GM15510 (cell line): ENCODE measurements around the gene THAP7.

ENCODE experiments used
- POLR2A ChIP-seq: IDR thresholded peaks from 3 replicates; pipeline ENCODE4 v1.6.1; 2011; ENCODE audit warnings: borderline replicate concordance; ENCODE audit not compliant: insufficient read length; ENCODE audit errors: extremely low read depth

The THAP7 gene

DNA sequence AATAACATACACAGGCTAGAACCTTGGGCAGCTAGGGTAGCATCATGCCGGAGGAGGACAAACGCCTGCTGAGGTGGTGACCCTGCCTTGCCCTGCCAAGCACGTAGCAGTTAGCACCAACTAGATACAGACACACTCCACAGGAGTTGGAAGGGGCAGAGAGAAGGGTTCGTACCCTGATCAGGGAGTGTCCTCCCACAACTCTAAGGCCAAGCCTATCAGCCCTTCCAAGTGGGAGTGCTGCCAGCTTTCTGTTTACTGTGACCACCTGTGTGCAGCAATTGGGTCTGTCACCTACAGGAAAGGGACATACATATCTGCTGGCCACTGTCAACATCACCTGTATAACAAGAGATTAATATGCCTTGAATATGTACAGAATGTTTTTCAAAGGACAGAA, 1.9 kb upstream of the THAP7 start:
- TF ChIP-seq POLR2A, result no peak

DNA sequence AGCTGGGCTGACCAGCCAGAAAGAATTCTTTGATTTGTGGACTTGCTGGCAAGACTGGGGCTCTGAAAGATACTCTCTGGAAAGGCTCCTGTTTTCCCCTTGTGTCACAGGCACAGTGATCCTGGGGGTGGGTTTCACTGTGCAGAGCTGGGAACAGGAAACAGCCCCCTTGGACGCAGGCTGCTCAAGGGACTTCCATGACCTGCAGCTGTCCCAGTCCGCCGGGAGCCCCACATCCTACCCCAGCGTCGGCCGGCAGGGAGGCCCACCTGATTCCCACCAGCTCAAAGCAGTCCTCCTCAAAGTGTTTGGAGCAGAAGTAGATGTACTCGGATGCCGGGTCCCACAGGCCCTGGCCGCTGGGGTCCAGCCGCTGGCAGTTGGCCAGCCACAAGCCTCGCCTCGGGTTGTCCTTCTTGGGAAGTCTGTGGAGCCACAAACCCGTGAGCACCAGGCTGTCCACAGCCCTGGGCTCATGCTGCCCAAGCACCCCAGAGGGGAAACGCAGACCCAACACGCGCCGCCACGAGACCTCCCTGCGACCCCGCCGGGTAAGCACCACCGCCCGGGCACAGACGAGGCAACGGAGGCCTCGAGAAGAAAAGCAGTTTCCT, 824 bp downstream of the THAP7 start:
- TF ChIP-seq POLR2A, result no peak

DNA sequence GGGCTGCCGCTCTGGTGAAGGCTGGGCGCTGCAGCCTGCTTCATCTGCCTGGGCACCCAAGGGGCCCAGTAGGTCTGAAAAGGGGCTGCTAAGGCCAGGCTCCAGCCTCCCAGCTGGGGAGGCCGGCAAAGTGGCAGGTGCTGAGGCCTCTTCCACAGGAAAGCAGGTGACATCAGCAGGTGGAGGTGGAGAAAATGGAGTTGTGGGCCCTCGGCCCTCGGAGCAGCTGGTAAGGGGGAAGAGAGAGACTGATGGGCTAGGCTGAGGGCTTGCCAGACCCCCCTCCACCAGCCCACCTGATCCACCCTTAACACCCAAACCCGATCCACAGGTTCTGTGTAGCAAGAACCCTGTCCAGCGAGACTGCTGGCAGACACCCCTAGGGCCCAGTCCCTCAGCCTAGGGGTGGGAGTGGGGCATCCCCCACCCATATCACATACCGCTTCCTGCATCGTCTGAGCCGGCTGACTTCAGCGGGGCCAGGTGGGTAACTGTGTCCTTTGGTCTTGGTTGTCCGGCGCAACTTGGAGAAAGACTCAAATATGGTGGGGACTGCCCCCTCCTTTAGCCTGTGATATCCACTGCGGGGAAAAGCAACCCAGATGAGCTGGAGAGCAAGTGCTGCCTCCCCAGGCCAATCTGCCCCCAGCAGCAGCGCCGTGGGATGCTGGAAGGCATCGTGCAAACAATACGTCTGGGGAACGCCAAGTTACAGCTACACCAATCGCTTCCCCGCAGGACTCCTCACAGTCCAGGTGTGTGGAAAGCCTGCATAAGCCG, 1.5 kb downstream of the THAP7 start:
- no peak for TF ChIP-seq POLR2A

DNA sequence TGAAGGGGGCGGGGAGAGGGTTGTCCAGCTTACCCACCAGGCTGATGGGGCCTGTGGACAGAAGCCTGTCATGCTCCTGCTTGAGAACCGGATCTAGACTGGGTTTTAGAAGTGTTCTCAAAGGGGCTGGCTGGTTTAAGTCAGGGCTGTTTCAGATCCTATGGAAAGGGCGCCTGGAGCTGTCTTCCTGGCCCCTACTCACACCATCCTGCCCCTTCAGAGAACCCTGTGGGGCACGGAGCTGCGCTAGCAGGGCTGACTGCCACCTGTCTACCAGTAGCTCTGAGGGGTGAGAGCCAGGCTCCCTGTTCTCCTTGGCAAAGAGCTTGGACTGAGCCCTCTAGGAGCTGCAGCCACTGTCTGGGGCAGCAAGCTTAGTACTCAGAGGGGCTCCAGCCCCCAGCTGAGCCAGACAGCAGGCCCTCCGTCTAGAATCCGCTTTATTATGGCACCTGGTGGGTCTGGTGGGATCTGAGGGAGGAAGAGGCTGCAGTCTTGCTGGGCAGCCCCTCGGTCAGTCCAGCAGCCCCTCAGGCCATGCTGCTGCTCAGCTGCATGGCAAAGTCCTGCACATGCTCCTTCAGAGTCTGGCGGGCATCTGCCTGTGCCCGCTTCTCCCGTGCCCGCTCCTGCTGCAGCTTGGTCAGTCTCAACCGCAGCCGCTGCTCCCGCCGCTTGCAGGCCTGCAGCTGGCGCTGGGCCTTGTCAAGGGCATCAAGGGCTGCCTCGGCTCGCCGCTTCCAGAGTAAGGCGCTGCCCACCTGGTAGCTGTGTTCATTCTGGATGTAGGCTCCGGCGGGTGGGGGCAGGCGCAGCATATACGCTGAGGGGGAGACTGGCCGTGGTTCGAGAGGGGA, 2.3 kb downstream of the THAP7 start:
- TF ChIP-seq POLR2A, result peak; percentile 10

DNA sequence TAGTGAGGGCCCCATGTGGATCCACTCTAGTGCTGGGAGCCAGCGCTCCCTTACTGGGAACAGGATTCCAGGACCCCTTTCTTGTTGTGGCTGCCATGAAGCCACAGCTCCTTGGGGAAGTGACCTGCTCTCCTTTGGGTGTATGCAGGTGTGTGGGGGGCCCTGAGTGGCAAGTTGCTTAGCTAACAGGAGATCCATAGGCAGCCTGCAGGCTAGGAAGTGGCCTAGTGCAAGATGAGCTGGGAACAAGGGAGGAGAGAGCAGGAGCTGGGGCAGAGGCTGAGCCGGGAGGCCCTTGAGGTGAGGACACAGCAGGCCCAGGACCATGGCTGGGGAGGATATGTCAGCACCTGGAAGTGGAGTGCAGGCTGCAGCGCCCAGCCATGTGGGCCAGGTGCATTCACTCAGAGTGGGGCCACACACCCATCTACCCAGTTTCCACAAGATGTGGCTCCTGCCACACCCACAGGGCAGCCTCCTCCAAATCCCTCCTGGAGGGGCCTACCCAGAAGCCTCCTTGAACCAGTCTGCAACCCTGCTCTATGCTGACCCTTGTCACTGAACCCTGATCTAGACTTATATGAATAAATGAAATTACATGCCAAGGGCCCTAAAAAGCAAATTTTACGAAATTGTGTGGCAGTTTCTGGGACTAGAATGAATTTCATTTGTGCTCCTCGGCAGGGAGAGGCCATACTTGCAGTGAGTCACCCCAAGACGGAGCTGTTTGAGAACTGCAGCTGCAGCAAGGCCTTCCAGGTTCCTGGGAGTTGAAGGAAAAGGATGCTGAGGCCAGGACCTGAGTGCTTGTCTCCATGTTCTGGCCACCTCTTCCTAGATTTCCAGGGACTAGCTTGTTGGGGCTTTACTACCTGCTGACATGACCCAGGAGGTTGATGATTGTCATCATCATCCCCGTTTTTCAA, 3.2 kb downstream of the THAP7 start:
- no peak for TF ChIP-seq POLR2A

DNA sequence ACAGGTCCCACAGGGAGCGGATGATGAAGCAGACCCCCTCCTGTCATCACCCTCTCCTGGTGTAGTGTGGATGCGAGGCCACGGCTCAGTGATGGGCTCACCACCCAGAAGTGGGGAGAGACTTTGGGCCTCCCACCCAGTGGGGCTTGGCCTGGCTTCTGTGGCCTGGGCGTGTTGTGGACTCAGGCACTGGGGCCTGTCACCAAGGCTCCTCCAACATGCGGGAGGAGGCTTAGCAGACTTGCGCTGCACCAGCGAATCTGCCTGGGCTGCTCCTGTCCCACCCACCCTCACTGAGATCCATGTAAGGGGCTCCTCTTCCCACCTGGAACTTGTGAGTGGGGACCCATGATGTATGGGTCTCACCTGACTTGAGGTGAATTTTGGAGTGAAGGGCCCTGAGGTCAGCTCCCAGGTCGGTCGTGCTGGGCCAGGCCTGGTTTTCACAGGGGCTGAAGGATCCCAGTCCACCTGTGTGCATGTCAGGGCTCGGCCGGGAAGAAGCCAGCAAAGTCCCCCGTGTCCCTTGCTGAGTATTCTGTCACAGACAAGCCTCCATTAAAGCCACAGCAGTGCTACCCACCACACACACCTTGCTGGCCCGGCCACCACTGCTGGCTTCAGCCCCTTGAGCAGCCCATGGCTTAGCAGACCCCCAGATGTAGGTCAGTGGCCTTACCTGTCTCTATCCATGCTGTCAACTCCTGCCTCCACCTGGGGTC, 4.2 kb downstream of the THAP7 start:
- peak; percentile 25 for TF ChIP-seq POLR2A

DNA sequence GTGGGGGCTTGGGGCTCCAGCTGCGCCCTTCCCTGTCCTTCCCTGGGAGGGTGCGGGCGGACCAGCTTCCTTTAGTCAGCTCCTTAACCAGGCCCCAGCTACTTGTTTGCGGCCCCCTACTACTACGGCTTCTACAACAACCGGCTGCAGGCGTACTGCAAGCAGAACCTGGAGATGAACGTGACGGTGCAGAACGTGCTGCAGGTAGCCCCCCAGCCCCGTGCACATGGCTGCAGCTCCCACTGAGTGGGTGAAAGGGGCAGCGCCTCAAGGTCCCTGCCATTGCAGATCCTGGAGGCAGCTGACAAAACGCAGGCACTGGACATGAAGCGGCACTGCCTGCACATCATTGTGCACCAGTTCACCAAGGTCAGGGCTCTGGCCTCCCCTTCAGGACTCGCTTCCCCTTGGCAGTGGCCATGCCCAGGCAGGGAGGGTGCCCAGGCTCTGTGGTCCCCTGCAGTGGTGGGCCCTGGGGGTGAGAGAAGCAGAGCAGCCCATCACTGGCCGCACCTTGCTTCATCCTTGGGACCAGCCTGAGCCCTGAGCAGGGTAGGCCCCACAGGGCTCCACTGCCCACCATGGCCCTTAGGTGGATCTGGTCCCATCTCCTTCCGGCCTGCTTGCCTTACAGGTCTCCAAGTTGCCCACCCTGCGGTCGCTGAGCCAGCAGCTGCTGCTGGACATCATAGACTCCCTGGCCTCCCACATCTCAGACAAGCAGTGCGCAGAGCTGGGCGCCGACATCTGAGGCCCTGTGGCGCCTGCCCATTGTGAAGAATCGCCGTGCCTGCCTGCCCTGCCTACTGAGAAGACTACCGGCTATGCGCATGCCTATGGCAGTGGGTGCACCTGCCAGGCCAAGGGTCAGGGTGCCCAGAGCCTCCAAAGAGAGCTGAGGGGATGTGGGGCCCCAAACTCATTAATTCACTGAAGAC, 5.1 kb downstream of the THAP7 start:
- no peak for TF ChIP-seq POLR2A

DNA sequence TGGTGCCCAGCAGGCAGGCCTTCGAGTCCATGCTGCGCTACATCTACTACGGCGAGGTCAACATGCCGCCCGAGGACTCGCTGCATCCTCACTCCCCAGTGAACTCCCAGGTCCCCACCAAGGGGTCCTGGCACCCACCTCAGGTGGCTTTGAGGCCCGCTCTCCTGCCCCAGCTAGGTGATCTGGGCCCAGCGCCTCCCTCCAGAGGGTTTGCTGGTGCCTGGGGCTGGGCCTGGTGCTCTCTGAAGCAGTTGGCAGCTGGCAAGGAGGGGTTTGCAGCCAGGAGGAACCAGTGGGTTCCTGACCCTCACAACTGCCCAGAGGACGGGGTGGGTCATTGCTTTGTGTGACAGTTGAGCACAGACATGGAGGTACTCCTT, 5.9 kb downstream of the THAP7 start:
- no peak for TF ChIP-seq POLR2A

DNA sequence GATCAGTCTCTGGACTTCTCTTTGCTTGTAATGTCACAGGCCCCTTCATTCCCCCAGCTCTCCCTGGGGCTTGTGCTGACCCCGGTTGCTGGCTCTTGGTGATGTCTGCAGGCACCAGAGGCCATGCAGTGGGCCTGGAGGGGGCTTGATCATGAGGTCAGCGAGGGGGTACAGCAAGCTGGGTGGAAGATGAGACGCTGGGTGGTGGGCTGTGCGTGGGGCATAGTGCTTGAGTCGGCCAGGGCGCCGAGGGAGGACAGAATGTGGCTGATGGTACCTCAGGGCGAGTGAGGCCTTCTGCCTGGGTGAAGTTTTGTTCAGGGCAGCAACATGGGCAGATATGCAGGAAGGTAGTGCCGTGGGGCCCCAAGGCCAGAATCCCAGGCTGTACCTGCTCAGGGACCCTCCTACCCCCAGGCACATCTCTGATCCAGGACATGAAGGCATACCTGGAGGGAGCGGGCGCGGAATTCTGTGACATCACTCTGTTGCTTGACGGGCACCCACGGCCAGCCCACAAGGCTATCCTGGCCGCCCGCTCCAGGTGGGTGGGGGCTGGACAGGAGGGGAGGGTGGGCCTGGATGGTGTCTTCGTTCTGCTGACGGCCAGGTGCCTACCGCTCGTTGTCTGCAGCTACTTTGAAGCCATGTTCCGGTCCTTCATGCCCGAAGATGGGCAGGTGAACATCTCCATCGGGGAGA, 6.4 kb downstream of the THAP7 start:
- TF ChIP-seq POLR2A, result no peak

DNA sequence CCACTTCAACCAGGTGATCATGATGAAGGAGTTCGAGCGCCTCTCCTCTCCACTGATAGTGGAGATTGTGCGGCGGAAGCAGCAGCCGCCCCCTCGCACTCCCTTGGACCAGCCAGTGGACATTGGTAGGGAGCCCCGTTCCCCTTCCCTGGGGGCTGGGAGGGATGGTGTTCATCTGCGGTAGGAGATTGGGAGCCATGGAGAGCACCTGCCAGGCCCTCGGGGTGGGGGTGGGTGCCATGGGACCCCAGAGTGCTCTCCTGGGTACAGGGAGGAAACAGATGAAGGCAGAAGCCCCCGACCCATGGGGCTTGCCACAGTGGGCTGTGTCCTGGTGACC, 7.0 kb downstream of the THAP7 start:
- no peak for TF ChIP-seq POLR2A

DNA sequence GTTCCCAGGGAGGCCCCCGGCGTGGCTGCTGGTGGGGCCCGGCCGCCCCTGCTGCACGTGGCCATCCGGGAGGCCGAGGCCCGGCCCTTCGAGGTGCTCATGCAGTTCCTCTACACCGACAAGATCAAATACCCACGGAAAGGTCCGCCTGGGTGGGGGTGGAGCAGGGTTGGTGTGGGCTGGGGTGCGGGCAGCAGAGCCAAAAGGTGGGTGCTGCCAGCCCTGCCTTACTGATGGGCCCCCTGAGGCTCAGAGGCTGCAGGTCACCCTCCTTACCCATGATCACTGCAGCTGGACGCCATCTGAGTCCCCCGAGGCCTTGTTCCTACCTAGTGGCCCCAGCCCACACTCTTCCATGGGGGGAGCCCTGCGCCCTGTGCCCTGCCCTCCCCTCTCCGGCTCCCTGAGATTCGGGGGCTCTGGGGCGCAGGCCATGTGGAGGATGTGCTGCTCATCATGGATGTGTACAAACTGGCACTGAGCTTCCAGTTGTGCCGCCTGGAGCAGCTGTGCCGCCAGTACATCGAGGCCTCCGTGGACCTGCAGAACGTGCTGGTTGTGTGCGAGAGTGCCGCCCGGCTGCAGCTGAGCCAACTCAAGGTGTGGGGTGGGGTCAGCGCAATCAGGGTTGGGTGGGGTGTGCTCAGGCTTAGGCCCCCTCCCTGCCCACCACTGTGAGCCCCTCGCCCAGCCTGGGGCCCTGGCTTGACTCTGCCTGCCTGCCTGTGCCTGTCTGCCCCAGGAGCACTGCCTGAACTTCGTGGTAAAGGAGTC, 7.6 kb downstream of the THAP7 start:
- no peak for TF ChIP-seq POLR2A
